ENCODE data around the gene FOXI1. TPM values are rescaled to one million over a fixed set of nuclear protein-coding genes. Genes with fewer than 3 reads are reported as not detected.

FOXI1 gene
- total RNA-seq, 3 donors from 2014 or later: not detected

GRCh38 chr5:170107674-170108073 is 2.0 kb downstream of the FOXI1 start:
- no peaks in the 10 kb centered on the region for H3K9me3 Mint-ChIP-seq
- no peak for ATAC-seq
- peaks cover 14% of the 10 kb centered on the region for H3K27me3 Mint-ChIP-seq (ENCODE audit: low read depth)
- DNase-seq: no peak
- no peak overlapping the region for H3K4me3 Mint-ChIP-seq
- no peaks in the 10 kb centered on the region for H3K4me1 Mint-ChIP-seq (ENCODE audit: low read depth)
- no peaks in the 10 kb centered on the region for H3K36me3 Mint-ChIP-seq (ENCODE audit: insufficient read depth)

GRCh38 chr5:170108266-170108785 is 2.6 kb downstream of the FOXI1 start:
- no peak for ATAC-seq
- H3K4me3 Mint-ChIP-seq: no peak overlapping the region
- no peaks in the 10 kb centered on the region for H3K9me3 Mint-ChIP-seq
- no peak for DNase-seq
- H3K27me3 Mint-ChIP-seq (ENCODE audit: low read depth): peaks cover 14% of the 10 kb centered on the region
- H3K4me1 Mint-ChIP-seq (ENCODE audit: low read depth): no peaks in the 10 kb centered on the region
- no peaks in the 10 kb centered on the region for H3K36me3 Mint-ChIP-seq (ENCODE audit: insufficient read depth)

GRCh38 chr5:170109059-170110031 is 3.6 kb downstream of the FOXI1 start:
- no peak overlapping the region for H3K4me3 Mint-ChIP-seq
- ATAC-seq: no peak
- DNase-seq: no peak
- H3K4me1 Mint-ChIP-seq (ENCODE audit: low read depth): no peaks in the 10 kb centered on the region
- H3K36me3 Mint-ChIP-seq (ENCODE audit: insufficient read depth): no peaks in the 10 kb centered on the region
- peaks cover 11% of the 10 kb centered on the region for H3K27me3 Mint-ChIP-seq (ENCODE audit: low read depth)
- H3K9me3 Mint-ChIP-seq: no peaks in the 10 kb centered on the region

GRCh38 chr5:170110403-170111087 is 4.8 kb downstream of the FOXI1 start:
- Mint-ChIP-seq H3K36me3 (ENCODE audit: insufficient read depth) (no peaks in the 10 kb centered on the region), H3K4me1 (ENCODE audit: low read depth) (no peaks in the 10 kb centered on the region), H3K4me3 (no peak overlapping the region), H3K9me3 (no peaks in the 10 kb centered on the region), H3K27me3 (ENCODE audit: low read depth) (peaks cover 9% of the 10 kb centered on the region)
- DNase-seq (no peak), ATAC-seq (no peak)

GRCh38 chr5:170111088-170111785 is 5.5 kb downstream of the FOXI1 start:
- no peak for ATAC-seq
- Mint-ChIP-seq H3K27me3 (ENCODE audit: low read depth) (peaks cover 9% of the 10 kb centered on the region), H3K36me3 (ENCODE audit: insufficient read depth) (no peaks in the 10 kb centered on the region), H3K4me3 (no peak overlapping the region), H3K4me1 (ENCODE audit: low read depth) (no peaks in the 10 kb centered on the region), H3K9me3 (no peaks in the 10 kb centered on the region)
- no peak for DNase-seq

GRCh38 chr5:170112876-170113521 is 7.3 kb downstream of the FOXI1 start:
- ATAC-seq: no peak
- Mint-ChIP-seq H3K4me3 (no peak overlapping the region), H3K4me1 (ENCODE audit: low read depth) (no peaks in the 10 kb centered on the region), H3K27me3 (ENCODE audit: low read depth) (peaks cover 2% of the 10 kb centered on the region), H3K9me3 (no peaks in the 10 kb centered on the region), H3K36me3 (ENCODE audit: insufficient read depth) (no peaks in the 10 kb centered on the region)
- DNase-seq: no peak

- no peak for ATAC-seq
- no peak overlapping the region for H3K4me3 Mint-ChIP-seq
- H3K36me3 Mint-ChIP-seq (ENCODE audit: insufficient read depth): no peaks in the 10 kb centered on the region
- H3K4me1 Mint-ChIP-seq (ENCODE audit: low read depth): no peaks in the 10 kb centered on the region
- H3K9me3 Mint-ChIP-seq: no peaks in the 10 kb centered on the region
- no peak for DNase-seq
- peaks cover 3% of the 10 kb centered on the region for H3K27me3 Mint-ChIP-seq (ENCODE audit: low read depth)
Measured at GRCh38 chr5:170113522-170113900, 7.8 kb downstream of the FOXI1 start.

- Mint-ChIP-seq H3K4me1 (ENCODE audit: low read depth) (no peaks in the 10 kb centered on the region), H3K27me3 (ENCODE audit: low read depth) (peaks cover 8% of the 10 kb centered on the region), H3K9me3 (no peaks in the 10 kb centered on the region), H3K4me3 (no peak overlapping the region), H3K36me3 (ENCODE audit: insufficient read depth) (no peaks in the 10 kb centered on the region)
- ATAC-seq (no peak), DNase-seq (no peak)
Measured at GRCh38 chr5:170114271-170114670, 8.6 kb downstream of the FOXI1 start.

GRCh38 chr5:170115925-170116324 is 10.2 kb downstream of the FOXI1 start:
- ATAC-seq (no peak), DNase-seq (no peak)
- Mint-ChIP-seq H3K4me1 (ENCODE audit: low read depth) (no peaks in the 10 kb centered on the region), H3K9me3 (no peaks in the 10 kb centered on the region), H3K27me3 (ENCODE audit: low read depth) (peaks cover 11% of the 10 kb centered on the region), H3K36me3 (ENCODE audit: insufficient read depth) (no peaks in the 10 kb centered on the region), H3K4me3 (no peak overlapping the region)

- H3K4me1 Mint-ChIP-seq (ENCODE audit: low read depth): no peaks in the 10 kb centered on the region
- ATAC-seq (no peak), DNase-seq (no peak)
- H3K36me3 Mint-ChIP-seq (ENCODE audit: insufficient read depth): no peaks in the 10 kb centered on the region
- no peak overlapping the region for H3K4me3 Mint-ChIP-seq
- no peaks in the 10 kb centered on the region for H3K9me3 Mint-ChIP-seq
- peaks cover 17% of the 10 kb centered on the region for H3K27me3 Mint-ChIP-seq (ENCODE audit: low read depth)
Measured at GRCh38 chr5:170117736-170118135, 12.0 kb downstream of the FOXI1 start.

- no peaks in the 10 kb centered on the region for H3K36me3 Mint-ChIP-seq (ENCODE audit: insufficient read depth)
- peaks cover 23% of the 10 kb centered on the region for H3K27me3 Mint-ChIP-seq (ENCODE audit: low read depth)
- ATAC-seq: no peak
- no peak overlapping the region for H3K4me3 Mint-ChIP-seq
- no peaks in the 10 kb centered on the region for H3K4me1 Mint-ChIP-seq (ENCODE audit: low read depth)
- peaks cover 4% of the 10 kb centered on the region for H3K9me3 Mint-ChIP-seq
- no peak for DNase-seq
Measured at GRCh38 chr5:170120576-170120975, 14.9 kb downstream of the FOXI1 start.

- Mint-ChIP-seq H3K4me1 (ENCODE audit: low read depth) (no peaks in the 10 kb centered on the region), H3K36me3 (ENCODE audit: insufficient read depth) (no peaks in the 10 kb centered on the region), H3K4me3 (no peak overlapping the region), H3K27me3 (ENCODE audit: low read depth) (peaks cover 23% of the 10 kb centered on the region), H3K9me3 (peaks cover 11% of the 10 kb centered on the region)
- DNase-seq (no peak), ATAC-seq (no peak)
Measured at GRCh38 chr5:170121321-170121720, 15.6 kb downstream of the FOXI1 start.

GRCh38 chr5:170126061-170126460 is 20.4 kb downstream of the FOXI1 start:
- H3K4me3 Mint-ChIP-seq: no peak overlapping the region
- no peak for ATAC-seq
- peaks cover 22% of the 10 kb centered on the region for H3K9me3 Mint-ChIP-seq
- DNase-seq: no peak
- H3K4me1 Mint-ChIP-seq (ENCODE audit: low read depth): no peaks in the 10 kb centered on the region
- no peaks in the 10 kb centered on the region for H3K36me3 Mint-ChIP-seq (ENCODE audit: insufficient read depth)
- peaks cover 28% of the 10 kb centered on the region for H3K27me3 Mint-ChIP-seq (ENCODE audit: low read depth)

GRCh38 chr5:170126626-170127025 is 20.9 kb downstream of the FOXI1 start:
- peaks cover 26% of the 10 kb centered on the region for H3K27me3 Mint-ChIP-seq (ENCODE audit: low read depth)
- ATAC-seq: no peak
- no peak overlapping the region for H3K4me3 Mint-ChIP-seq
- H3K4me1 Mint-ChIP-seq (ENCODE audit: low read depth): no peaks in the 10 kb centered on the region
- peaks cover 22% of the 10 kb centered on the region for H3K9me3 Mint-ChIP-seq
- no peak for DNase-seq
- no peaks in the 10 kb centered on the region for H3K36me3 Mint-ChIP-seq (ENCODE audit: insufficient read depth)
